ENCODE data around the gene SMARCB1. TPM values are rescaled to one million over a fixed set of nuclear protein-coding genes. Genes with fewer than 3 reads are reported as not detected.
A peak's percentile ranks its signal among the peaks of the same experiment; 100 is the strongest.
"Not testable (repeated sequence)": the region's sequence is repeated elsewhere in the genome, so short reads cannot be mapped to it uniquely, and the experiment has no call there.

The SMARCB1 gene
- polyA plus RNA-seq, 12 donors, result 54.2 to 121 (median 78.8) TPM; not detected in 1

DNA sequence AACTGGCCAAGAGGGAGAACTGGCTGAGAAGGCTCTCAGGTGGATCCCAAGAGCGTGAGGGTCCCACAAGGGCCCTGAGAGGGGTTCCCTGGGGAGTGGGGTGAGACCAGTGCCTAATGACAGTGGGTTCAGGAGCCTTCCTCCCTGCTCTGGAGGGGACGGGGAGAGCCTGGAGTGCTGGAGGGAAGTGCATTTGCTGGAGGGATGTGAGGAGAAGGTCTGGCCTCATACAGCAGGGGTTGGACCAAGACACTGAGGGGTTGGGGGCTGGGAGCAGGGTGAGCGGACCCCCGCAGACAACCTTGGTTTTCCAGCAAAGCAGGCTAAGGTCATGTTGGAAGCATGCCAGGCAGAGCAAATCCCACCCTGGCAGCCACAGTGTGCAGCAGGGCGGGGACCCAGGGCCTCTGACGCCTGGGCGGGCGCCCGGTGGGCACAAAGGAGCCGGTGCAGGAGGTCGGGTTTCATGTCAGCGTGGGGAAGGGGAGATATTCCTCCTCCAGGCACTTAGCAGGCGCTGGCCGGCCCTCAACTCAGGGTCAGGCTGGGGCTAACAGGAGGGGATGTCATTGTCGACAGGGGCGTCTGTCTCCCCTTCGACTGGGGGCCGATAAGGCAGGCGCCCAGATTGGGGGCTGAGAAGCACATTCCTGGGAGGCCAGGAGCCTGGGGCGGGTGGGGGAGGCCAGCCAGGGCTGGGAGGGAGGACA, 55.1 kb downstream of the SMARCB1 start:
- DNase-seq, result no peak

- no peak for DNase-seq
Observed at GRCh38 chr22:23842599-23842998, 55.8 kb downstream of the SMARCB1 start.

- DNase-seq, result no peak
Observed at GRCh38 chr22:23844739-23845202, 58.0 kb downstream of the SMARCB1 start.

- no peak for DNase-seq
Observed at GRCh38 chr22:23845265-23846080, 58.7 kb downstream of the SMARCB1 start.

- no peak for DNase-seq
Observed at GRCh38 chr22:23846081-23846469, 59.3 kb downstream of the SMARCB1 start.

DNA sequence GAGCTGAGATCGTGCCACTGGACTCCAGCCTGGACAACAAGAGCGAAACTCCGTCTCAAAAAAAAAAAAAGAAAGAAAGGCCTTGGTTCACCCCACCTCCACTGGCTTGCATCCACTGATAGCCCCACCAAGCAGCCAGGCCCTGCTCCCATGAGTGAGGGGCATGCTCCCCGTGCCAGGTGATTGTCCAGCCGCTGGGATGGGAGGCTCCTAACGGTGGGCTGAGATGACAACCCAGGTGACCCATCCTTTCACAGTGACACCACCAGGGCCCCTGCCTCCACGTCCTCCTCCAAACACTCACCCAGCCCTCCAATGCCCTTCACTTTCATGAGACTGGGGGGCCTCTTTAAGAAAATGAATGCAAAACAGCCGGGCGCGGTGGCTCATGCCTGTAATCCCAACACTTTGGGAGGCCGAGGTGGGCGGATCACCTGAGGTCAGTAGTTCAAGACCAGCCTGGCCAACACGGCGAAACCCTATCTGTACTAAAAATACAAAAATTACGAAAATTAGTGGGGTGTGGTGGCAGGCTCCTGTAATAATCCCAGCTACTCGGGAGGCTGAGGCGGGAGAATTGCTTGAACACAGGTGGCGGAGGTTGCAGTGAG, 60.6 kb downstream of the SMARCB1 start:
- no peak for DNase-seq

DNA sequence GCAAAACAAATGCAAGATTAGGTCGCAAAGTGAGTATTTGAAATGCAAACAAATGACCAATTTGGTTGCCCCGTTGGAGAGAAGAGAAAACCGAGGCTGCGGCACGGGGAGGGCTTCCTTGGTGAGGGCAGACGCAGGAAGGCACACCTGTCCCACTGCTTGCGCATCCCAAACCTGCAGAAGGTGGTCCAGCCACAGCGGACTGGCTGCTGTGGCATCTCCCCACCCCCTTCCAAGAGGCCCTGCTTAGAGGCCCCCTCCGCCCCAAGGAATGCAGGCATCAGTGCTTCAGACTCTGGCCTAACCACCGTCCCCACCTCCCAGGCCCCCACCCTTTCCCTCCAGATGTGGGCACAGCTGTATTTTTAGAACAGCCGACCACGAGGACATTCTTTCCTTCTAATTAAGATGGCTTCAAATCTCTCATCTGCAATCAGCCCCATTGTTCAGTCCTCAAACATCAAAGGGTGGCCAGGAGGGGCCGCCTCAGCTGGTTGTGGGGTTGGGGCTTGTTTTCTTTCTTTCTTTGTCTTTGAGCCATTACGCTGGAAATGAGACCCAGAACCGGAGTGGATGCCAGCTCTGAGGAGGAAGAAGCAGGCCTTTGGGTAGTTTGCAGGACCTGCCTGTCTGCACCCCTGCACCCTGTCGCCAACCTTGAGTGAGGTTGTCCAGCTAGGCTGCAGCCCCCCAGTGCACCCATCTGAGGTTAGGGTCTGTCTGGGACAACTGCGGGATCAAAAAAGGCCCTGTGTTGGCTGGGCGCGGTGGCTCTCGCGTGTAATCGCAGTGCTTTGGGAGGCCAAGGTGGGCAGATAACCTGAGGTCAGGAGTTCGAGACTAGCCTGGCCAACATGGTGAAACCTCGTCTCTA, 61.5 kb downstream of the SMARCB1 start:
- no peak for DNase-seq

GRCh38 chr22:23849009-23850006, 62.5 kb downstream of the SMARCB1 start:
- DNase-seq, result peak; percentile 83

GRCh38 chr22:23850136-23850611, 63.4 kb downstream of the SMARCB1 start:
- no peak for DNase-seq

GRCh38 chr22:23856721-23857605, 70.2 kb downstream of the SMARCB1 start:
- no peak for DNase-seq

GRCh38 chr22:23857606-23858483, 71.1 kb downstream of the SMARCB1 start, which contains the start of gene SLC2A11:
Gene SLC2A11, plus strand, starts transcription at chr22:23857875. Its CDS starts 125 bp downstream, at chr22:23858000.
- DNase-seq, result peak; percentile 99

GRCh38 chr22:23858484-23858815, 71.7 kb downstream of the SMARCB1 start:
- DNase-seq, result no peak

DNA sequence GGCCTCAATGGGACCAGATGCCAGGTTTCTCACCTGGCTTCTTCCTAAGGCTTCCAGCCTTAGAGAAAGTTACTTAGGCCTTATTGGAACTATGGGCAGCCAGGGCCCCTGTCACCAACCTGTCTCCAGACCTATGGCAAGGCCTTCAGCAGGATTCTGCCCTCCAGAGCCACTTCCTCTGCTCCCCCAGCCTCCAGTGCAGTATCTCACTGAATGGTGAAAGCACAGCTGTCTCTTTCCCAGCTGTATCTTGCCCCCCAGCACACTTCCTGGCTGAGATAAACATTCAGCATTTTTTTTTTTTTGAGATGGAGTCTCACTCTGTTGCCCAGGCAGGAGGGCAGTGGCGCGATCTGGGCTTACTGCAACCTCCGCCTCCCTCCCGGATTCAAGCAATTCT, 72.4 kb downstream of the SMARCB1 start:
- no peak for DNase-seq

DNA sequence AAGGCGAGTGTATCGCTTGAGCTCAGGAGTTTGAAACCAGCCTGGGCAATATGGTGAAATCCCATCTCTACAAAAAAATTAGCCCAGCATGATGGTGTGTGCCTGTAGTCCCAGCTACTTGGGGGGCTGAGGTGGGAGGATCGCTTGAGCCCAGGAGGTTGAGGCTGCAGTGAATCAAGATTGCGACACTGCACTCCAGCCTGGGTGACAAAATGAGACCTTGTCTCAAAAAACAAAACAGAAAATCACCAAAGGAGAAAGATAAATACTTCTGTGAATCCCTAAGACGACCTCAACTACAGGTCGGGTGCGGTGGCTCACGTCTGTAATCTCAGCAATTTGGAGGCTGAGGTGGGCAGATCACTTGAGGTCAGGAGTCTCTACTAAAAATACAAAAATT, 73.4 kb downstream of the SMARCB1 start:
- not testable (repeated sequence) for DNase-seq

DNA sequence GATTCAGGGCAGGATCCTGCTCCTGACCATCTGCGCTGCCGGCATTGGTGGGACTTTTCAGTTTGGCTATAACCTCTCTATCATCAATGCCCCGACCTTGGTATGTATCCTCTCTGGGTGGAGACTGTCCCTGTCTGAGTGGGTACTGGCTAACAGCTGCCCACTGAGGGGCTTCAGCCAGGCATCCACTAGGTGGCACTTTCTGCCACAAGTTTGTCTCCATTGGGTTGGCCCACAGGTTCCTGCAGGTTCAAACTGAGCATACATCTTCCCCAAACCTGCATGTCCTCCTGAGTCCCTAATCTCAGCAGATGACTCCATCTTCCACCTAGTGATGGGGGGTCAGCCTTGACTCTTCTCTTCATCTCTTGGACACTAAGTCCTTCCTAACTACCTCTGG, 75.3 kb downstream of the SMARCB1 start:
- no peak for DNase-seq

- DNase-seq, result not testable (repeated sequence)
Observed at GRCh38 chr22:23864499-23865154, 77.9 kb downstream of the SMARCB1 start.

DNA sequence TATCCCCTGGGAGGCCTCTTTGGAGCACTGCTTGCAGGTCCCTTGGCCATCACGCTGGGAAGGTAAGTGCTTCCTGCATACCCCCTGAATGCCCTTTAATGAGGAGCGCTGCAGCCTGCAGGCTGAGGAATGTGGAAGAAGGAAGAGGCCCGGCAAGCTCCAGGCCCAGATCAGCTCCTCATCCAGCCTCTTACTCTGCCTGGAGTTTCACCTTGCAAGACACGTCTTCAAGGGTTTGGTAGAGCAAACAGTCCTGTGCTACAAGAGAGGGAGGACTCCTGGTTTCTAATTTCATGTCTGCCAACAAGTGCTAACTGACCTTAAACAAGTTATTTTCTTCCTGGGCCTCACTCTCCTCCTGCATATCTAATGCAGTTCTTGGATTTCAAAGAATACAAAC, 81.8 kb downstream of the SMARCB1 start:
- no peak for DNase-seq

DNA sequence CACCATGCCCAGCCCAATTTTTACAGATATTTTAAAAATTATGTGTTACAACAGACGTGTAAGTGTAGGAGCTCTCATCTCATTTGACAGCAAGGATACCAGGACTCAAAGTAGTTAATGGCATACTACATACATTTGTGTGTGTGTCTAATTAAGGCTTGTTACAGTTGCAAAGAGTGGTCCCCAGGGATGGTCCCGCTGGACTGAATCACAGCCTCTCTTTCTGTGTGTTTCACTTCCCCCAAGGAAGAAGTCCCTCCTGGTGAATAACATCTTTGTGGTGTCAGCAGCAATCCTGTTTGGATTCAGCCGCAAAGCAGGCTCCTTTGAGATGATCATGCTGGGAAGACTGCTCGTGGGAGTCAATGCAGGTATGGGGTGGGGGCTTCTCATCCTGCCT, 88.1 kb downstream of the SMARCB1 start:
- DNase-seq, result no peak

Data from muscle of arm (tissue), 12 donors.